GM18868 (cell line): ENCODE results near the gene SPSB2.

Experiments used
- ATAC-seq: cut with Tn5 transposase; IDR thresholded peaks from one replicate; pipeline ENCODE4 v1.9.1; 2021; ENCODE audit warnings: mild to moderate bottlenecking, moderate library complexity; ENCODE audit not compliant: unreplicated experiment

SPSB2 gene

DNA sequence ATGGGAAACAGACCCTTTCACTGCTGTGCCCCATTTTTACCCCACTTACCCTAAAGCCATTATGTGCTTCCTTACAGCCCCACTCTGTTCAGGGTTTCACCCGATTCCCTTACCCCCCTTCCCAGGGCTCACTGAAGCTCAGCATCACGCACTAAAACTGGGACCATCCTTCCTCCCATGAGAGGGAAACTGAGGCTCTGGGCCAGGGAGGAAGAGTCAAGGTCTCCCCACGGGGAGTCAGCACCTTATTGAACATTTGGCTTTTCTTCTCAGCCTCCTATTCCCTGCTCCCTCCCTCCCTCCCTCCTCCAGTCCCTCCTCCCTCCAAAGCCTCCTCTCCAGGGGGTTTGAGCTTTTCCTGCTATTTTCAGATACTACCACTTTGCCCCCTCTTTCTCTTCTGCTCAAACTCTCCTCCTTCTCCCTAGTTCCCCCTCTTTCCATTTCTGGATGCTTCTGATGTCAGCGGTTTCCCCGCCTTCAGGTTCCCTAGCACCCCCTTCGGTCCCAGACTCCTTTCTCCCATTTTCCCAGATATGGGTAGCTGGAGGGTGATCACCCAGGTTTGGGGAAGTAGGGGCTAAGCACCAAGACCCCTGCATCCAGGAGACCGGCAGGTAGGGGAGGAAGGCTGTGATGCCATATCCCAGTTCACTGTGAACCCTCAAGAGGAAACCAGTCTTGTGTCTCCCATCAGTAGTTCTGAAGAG, 50.5 kb downstream of the SPSB2 start:
- no peak for ATAC-seq

DNA sequence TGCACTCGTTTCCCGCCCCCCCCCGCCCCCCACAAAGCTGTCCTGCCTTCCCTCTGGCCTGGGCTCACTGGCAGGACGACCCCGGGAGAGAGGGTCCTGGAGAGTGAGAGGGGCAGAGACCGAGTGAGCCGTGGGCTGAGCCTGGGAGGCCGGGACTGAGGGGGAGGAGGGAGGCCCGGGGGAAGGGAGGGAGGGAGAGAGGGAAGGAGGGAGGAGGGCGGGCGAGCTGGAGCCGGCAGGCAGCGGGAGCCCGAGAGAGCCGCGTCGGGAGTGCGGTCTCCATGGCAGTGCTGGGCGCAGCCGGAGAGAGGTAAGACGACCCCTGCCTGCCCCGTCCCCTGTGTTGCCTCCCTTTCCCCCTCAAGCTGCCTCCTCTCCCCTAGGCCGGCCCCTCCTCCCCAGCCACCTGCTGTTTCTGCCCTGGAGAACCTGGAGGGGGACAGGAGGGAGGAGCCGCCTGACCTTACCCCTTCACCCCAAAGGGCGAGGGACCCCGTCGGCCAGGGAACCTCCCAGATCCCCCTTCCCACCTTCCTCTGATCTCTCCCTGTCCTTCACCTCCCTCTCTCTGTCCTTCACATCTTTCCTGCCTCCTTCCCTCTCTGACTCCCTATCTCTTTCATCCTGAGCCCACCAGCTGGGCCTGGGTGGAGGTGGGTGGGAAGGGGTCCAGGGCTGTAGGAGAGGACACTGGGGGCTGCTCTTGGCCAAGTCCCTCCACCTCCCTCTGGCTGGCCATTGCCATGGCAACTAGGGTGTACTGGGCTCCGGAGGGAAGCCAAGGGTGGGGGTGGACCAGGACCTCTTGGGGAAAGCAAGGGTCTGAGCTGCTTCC, 51.3 kb downstream of the SPSB2 start, which contains the start of gene GPR162:
TSS of gene GPR162 (plus strand) at position 231 of the 835 bp plus-strand sequence. CDS start 2,078 bp downstream, outside the sequence.
- ATAC-seq, result no peak
